Stimulated activated CD4-positive, alpha-beta T cell treated with anti-CD3 and anti-CD28 coated beads, Interleukin-12 subunit alpha, Interleukin-12 subunit beta, amount 100 ng/mL, for 24 hours (primary cell): Measurements from ENCODE around the gene TRAM1L1.

Source experiments
- DNase-seq, 2 experiments: peaks; one replicate each; pipeline ENCODE4 v3.0.0-alpha.2; 2020; ENCODE audit warnings: low read depth in 2 of 2

The TRAM1L1 gene

DNA sequence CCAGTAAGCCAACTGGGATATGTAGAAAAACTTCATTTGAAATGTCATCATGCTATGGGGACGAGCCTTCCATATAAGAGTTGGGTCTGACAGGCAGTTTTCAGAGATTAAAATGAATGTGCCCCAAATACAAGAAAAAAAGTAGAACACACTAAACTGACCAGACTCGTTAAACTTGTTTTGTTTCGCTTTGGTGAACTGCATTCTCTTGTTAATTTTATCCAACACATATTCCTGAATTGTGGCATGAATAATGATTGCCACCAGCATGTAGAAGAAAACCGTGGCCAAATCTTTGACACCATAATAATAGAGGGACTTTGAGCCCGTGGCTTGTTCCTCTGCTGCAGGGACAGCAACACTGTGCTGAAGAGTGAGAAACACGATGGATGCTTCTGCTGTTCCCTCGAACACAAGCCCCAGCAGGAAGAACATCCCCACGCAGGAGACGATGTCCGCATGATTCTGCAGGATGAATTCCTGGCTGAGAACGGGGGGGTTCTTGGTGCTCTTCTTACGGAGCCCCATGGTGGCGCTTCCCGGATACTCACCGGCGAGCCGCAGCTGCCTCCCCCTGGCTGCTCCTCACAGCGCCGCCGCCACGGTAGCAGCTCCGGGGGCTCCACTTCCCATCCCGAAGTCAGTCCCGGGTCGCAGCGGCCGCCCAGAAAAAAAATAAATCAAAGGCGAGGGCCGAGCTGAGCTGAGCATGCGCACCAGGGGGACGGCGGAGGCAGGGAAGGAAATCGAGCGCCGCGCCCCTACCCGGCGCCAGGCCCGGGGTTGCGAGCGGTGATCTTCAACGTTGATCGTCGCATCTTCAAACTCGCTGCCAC is at the start of gene TRAM1L1:
TSS of gene TRAM1L1 (minus strand) at position 711 of the 836 bp plus-strand sequence. CDS start at position 528, 183 bp downstream.
- no peak for DNase-seq

DNA sequence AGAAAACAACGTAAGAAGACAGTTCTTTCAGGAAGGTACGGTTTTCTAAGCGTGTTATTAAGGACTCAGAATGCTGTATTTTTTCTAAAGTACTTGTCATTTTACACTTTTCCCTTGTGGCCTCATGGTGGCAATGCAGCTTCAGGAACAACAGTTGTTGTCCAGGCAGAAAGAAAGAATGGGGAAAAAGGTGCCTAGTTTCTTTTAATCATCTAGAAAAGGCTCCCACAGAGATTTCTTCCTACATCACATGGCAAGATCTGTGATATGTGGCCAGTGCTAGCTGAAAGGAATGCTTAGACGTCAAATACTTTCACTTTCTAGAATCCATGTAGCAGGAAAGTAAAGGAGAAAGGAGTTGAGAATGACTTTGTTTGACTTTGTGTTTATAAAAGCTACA is 49.0 kb upstream of the TRAM1L1 start:
- no peak for DNase-seq

DNA sequence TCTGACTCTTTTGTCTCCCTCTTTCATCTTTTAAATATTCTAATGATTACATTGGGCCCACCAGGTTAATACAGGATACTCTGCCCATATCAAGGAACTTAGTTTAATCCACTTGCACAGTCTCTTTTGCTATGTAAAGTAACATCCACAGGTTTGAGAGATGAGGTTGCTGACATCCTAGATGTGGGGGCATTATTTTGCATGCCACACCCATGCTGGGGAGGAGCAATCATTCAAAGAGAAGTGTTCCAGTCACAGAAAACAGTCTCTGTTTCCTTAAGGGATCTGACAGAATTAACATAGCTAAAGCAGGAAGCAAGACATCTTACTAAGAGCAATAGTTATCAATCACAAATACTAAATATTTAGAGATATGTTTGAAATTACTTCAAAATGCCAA is 11.5 kb upstream of the TRAM1L1 start:
- no peak for DNase-seq

DNA sequence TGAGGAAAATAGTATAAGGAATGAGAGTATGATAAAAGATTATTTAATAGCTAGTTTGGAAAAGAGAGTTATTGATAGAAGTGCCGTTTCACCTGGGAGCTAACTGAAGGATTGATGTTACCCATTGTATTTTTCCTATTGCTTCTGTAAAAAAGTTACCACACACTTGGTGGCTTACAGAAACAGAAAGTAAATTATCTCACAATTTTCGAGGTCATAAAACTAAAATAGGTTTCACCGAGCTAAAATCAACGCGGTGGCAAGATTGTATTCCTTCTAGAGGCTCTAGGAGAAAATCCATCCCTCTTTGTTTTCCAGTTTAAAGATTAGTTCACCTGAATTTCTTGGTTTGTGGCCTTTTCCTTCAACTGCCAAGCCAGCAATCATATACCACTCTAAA is 11.1 kb upstream of the TRAM1L1 start:
- no peak for DNase-seq

DNA sequence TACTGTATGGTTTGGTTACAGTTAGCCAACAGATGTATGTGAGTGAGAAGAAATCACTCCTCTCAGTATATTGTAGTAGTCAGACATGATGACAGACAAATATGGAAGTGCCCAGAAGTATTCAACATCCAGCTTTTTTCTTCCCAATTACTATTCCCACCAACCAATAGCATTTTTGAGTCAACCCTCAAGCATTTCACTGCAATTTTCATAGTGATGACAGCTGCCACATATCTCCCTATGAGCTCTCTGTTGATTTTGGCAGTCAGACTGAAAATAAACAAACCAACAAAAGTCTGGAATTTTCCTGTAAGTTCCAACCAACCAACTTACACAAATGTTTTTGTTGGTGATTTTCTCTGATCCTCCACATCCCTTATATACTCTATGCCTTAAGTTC is 8.2 kb upstream of the TRAM1L1 start:
- DNase-seq: no peak

DNA sequence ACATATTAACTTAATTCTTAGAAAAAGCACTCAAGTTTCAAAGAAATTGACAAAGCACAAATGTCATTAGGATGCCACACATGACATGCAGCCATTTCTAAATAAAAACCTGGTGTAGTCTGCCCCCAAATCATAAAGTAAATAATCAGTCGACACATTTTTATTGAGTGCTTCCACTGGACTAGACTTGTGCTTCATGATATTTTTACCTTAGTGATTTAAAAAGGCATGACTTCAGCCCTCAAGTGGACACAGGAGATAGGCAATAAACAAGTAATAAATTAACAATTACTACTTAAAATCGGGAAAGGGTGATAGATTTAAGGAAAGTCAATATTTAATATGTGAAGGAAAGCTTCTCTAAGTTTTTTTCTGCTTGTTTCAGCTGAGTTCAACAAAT is 7.6 kb downstream of the TRAM1L1 start:
- DNase-seq: no peak

DNA sequence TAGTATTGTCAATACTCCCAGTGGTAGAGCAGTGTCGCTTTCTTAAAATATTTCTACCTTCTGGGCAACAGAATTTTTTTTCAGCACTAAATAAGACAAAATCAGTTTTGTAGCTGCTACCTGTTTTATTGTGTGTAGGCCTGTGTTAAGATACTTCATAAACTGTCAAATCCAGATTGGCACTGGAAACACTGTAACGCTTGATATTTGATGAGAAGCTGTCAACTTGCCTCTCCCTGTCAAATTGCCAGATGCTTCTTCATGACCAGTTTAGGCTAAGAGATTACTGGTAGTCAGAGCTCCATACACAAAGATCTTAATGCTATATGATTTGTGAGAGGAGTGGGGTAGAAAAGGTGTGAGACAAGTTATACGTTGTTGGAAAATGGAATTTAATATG is 17.3 kb downstream of the TRAM1L1 start:
- DNase-seq: no peak

DNA sequence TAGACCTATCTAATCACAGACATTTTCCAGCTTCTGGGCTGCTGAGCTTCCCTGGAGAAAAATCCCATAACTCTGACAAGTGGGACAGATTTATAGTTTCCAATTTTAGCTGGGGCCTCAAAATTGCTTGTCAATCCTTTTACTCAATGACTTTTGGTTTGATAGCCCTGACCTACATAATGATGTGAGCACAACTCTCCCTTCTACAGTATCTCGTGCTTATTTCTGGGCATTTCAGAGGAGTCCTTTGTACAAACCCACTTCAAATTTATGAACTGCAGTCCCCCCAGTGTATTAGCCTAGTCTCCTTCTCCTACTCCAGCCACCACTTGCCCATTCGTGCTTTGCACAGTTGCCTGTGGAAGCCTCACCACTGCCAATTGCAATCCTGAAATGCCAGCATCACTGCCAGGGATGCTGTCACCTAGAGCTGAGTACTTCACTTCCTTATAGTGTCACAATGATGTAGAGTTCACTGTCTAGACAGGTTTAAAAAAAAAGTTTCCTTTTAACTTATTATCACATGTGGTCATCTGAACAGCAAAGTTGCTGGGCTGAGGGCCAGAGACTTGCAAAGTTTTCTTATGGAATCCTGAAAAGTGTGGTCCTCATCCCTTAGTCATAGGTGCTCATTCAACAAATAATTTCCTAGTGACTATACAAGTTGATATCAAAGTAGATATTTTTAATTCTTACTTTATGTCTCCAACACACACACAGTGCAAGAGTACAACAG is 21.2 kb downstream of the TRAM1L1 start:
- DNase-seq: no peak

DNA sequence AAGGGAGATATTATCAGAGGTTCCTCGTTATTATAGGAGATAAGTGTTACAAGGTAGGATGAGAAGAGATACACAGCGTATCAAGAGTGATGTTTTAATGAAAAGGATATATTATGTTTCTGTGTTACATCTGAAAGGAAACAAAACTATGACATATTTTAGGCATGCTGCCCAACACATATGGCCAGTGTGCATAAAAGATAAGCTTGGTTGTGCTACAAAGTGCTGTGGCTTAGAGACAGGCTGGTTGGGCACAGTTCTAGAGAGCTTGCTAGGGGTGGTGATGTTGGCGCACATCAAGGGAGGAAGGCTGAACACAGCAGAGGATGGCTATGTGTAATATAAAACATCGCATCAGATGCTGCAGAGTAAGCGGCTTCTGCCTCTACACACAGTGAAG is 42.4 kb downstream of the TRAM1L1 start:
- no peak for DNase-seq
